SU-DHL-6 (cell line): ENCODE data around the gene ZFX.

Experiments
- H2AFZ ChIP-seq: fragments of 200-600 bp; sonication (generic); 2 replicates; pipeline ENCODE4 v1.6.1; 2014; ENCODE audit warnings: low read depth, mild to moderate bottlenecking, moderate library complexity, mixed read lengths, antibody characterized with exemption, low read length; ENCODE audit not compliant: severe bottlenecking
- H3F3A ChIP-seq: fragments of 200-600 bp; shearing (Covaris generic); 2 replicates; pipeline ENCODE4 v1.6.0; 2016; ENCODE audit warnings: antibody characterized with exemption, mild to moderate bottlenecking; ENCODE audit not compliant: insufficient read depth
- H3K27ac ChIP-seq: fragments of 200-600 bp; sonication (generic); 2 replicates; pipeline ENCODE4 v1.5.1; 2016; ENCODE audit warnings: low read depth, mild to moderate bottlenecking, low read length, moderate library complexity, mixed read lengths
- H3K27me3 ChIP-seq: fragments of 200-600 bp; sonication (generic), shearing (Covaris generic); 2 replicates; pipeline ENCODE4 v1.6.0; 2014; ENCODE audit warnings: mild to moderate bottlenecking, low read length
- H3K36me3 ChIP-seq: fragments of 200-600 bp; sonication (generic); 2 replicates; pipeline ENCODE4 v1.6.1; 2014; ENCODE audit warnings: mild to moderate bottlenecking, low read length, mixed read lengths
- H3K4me2 ChIP-seq: fragments of 300-600, 200-600 bp; shearing (Covaris generic), sonication (generic); 2 replicates; pipeline ENCODE4 v1.6.0; 2014; ENCODE audit warnings: low read length, low read depth, mild to moderate bottlenecking; ENCODE audit not compliant: poor library complexity, severe bottlenecking
- H3K4me3 ChIP-seq: fragments of 200-600 bp; sonication (generic); 2 replicates; pipeline ENCODE4 v1.5.1; 2014; ENCODE audit warnings: antibody characterized with exemption, low read length, mild to moderate bottlenecking, mixed read lengths; ENCODE audit not compliant: insufficient read depth, poor library complexity, severe bottlenecking
- H3K79me2 ChIP-seq: fragments of 200-600 bp; sonication (generic); 2 replicates; pipeline ENCODE4 v1.6.1; 2014; ENCODE audit warnings: mild to moderate bottlenecking, low read length, moderate library complexity; ENCODE audit not compliant: insufficient read depth
- H3K9ac ChIP-seq: fragments of 200-600 bp; sonication (generic); 2 replicates; pipeline ENCODE4 v1.7.0; 2014; ENCODE audit warnings: mild to moderate bottlenecking, low read length
- H3K9me2 ChIP-seq: fragments of 200-600 bp; sonication (generic); replicated peaks from 2 replicates; pipeline ENCODE4 v1.6.1; 2014; ENCODE audit warnings: low read length; ENCODE audit not compliant: insufficient read depth
- H3K9me3 ChIP-seq: fragments of 200-600 bp; sonication (generic); 2 replicates; pipeline ENCODE4 v1.6.1; 2014; ENCODE audit warnings: low read length, mixed read lengths; ENCODE audit not compliant: insufficient read depth
- H4K20me1 ChIP-seq: fragments of 200-600 bp; sonication (generic); 2 replicates; pipeline ENCODE4 v1.6.1; 2014; ENCODE audit warnings: low read depth, mild to moderate bottlenecking, antibody characterized with exemption, low read length, moderate library complexity, mixed read lengths
- EZH2phosphoT487 ChIP-seq: fragments of 200-600 bp; sonication (generic), shearing (Covaris generic); conservative IDR thresholded peaks from 2 replicates; pipeline ENCODE4 v1.6.1; 2018; ENCODE audit warnings: mild to moderate bottlenecking, antibody characterized with exemption, low read length, moderate library complexity, mixed read lengths
- TF ChIP-seq, protein P1 (sequence below): fragments of 200-600 bp; sonication (generic); IDR thresholded peaks from one replicate; pipeline ENCODE4 v1.5.1; 2017; ENCODE audit warnings: antibody characterized with exemption, mild to moderate bottlenecking, low read length, moderate library complexity; ENCODE audit not compliant: insufficient read depth, poor library complexity, severe bottlenecking

ZFX gene

DNA sequence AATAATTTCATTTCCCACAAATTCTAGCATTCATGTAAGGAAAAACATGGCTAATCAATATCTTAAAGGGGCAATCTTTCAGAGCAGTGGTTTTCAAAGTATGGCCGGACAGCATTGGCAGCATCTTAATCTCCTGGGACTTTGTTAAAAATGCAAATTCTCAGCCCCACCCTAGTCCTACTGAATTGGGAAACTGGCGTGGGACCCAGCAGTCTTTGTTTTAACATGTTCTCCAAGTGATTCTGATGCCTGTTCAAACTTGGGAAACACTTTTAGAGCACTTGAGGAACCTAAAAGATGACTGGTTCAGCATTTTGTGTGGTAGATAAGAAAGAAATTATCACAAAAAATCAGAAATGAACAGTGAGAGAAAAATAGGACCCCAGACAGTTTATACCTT is 65.7 kb downstream of the ZFX start:
- H3K27ac ChIP-seq = no peak overlapping the region
- H3K79me2 ChIP-seq = no peaks in the 10 kb centered on the region
- no peaks in the 10 kb centered on the region for H3K36me3 ChIP-seq
- no peak overlapping the region for H3K4me2 ChIP-seq
- no peak overlapping the region for H3K9ac ChIP-seq
- no peaks in the 10 kb centered on the region for H3K9me3 ChIP-seq
- no peaks in the 10 kb centered on the region for H3K27me3 ChIP-seq
- no peak overlapping the region for H3K4me3 ChIP-seq
- H3F3A ChIP-seq = no peaks in the 10 kb centered on the region; the same call in 1 of the 2 replicates
- H2AFZ ChIP-seq = no peak overlapping the region
- TF ChIP-seq, protein P1, sequence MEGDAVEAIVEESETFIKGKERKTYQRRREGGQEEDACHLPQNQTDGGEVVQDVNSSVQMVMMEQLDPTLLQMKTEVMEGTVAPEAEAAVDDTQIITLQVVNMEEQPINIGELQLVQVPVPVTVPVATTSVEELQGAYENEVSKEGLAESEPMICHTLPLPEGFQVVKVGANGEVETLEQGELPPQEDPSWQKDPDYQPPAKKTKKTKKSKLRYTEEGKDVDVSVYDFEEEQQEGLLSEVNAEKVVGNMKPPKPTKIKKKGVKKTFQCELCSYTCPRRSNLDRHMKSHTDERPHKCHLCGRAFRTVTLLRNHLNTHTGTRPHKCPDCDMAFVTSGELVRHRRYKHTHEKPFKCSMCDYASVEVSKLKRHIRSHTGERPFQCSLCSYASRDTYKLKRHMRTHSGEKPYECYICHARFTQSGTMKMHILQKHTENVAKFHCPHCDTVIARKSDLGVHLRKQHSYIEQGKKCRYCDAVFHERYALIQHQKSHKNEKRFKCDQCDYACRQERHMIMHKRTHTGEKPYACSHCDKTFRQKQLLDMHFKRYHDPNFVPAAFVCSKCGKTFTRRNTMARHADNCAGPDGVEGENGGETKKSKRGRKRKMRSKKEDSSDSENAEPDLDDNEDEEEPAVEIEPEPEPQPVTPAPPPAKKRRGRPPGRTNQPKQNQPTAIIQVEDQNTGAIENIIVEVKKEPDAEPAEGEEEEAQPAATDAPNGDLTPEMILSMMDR = no peak
- TF ChIP-seq EZH2phosphoT487 = no peak
- no peaks in the 10 kb centered on the region for H4K20me1 ChIP-seq
- H3K9me2 ChIP-seq = no peaks in the 10 kb centered on the region

DNA sequence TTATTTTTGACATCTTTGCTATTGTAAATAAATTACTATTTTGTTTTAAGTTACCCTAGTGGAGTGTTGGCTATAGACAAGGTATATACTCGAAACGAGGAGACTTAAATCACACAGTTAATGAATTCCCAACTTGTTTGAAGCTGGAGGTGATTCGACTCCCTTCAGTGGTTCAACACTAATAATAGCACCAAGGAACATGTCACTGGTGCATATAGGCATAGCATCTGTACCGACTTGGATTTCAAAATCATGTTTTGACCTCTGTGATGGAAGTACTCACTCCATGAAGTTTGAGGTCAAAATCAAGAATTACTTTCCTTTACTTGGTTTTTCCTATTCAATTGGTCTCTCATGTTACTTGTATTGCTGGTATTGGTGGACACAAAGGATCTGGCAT is 66.5 kb downstream of the ZFX start:
- Histone ChIP-seq H3K9ac (no peak overlapping the region), H4K20me1 (no peaks in the 10 kb centered on the region), H3K4me2 (no peak overlapping the region), H3F3A (no peaks in the 10 kb centered on the region; the same call in 1 of the 2 replicates), H3K9me2 (no peaks in the 10 kb centered on the region), H3K79me2 (no peaks in the 10 kb centered on the region), H3K9me3 (no peaks in the 10 kb centered on the region), H3K36me3 (no peaks in the 10 kb centered on the region), H3K4me3 (no peak overlapping the region), H3K27ac (no peak overlapping the region), H2AFZ (no peak overlapping the region), H3K27me3 (no peaks in the 10 kb centered on the region)
- no peak for TF ChIP-seq EZH2phosphoT487
- TF ChIP-seq, protein P1 = no peak

DNA sequence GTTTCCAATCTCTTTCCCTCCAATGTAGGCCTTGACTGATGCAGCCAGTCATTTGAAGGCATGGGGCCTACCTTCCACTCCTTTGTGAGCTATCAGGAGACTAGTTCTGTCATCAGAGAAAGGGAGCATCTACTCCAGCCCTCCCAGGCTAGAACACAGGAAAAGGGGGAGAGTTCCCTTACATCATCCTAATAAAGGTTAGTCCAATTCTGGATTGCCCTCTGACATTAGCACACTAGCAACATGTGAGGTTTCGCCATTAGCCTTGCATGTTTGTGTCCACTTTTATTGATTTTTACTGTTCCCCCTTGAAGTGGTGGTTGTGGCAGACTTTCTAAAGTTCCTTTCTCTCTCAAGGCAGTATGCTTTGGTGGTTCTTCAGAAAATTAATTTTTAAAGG is 67.3 kb downstream of the ZFX start:
- no peak overlapping the region for H2AFZ ChIP-seq
- no peaks in the 10 kb centered on the region for H3K9me3 ChIP-seq
- H3K27ac ChIP-seq = no peak overlapping the region
- no peaks in the 10 kb centered on the region for H3K79me2 ChIP-seq
- no peak overlapping the region for H3K9ac ChIP-seq
- H3K27me3 ChIP-seq = no peaks in the 10 kb centered on the region
- no peaks in the 10 kb centered on the region for H3K36me3 ChIP-seq
- no peaks in the 10 kb centered on the region for H4K20me1 ChIP-seq
- no peak overlapping the region for H3K4me3 ChIP-seq
- H3K9me2 ChIP-seq = no peaks in the 10 kb centered on the region
- H3K4me2 ChIP-seq = no peak overlapping the region
- no peak for TF ChIP-seq EZH2phosphoT487
- TF ChIP-seq, protein P1 = no peak
- H3F3A ChIP-seq = no peaks in the 10 kb centered on the region; the same call in 1 of the 2 replicates
